GM18499 (cell line): ENCODE measurements around the gene ENPP1.

Experiments used
- ATAC-seq: cut with Tn5 transposase; IDR thresholded peaks from one replicate; pipeline ENCODE4 v1.9.1; 2021; ENCODE audit warnings: moderate number of reproducible peaks; ENCODE audit not compliant: insufficient read depth, unreplicated experiment

Gene ENPP1

GRCh38 chr6:131937703-131938631 lies 130.1 kb downstream of the ENPP1 start:
- ATAC-seq: no peak
